T-helper 1 cell treated with Interleukin-12 subunit alpha and Interleukin-12 subunit beta and Interleukin-4 antibody, amounts not matched to agents 30 μg/mL and 1 μg/mL, for 36 hours (primary cell): ENCODE measurements around the gene ZNF486.
"Not testable (repeated sequence)": the region's sequence is repeated elsewhere in the genome, so short reads cannot be mapped to it uniquely, and the experiment has no call there.

Experiments used
- H3K27ac Mint-ChIP-seq: one replicate; pipeline ENCODE4 v1.8.0; 2021; ENCODE audit warnings: mild to moderate bottlenecking, mixed read lengths
- H3K27me3 Mint-ChIP-seq: one replicate; pipeline ENCODE4 v1.8.0; 2021; ENCODE audit warnings: low read depth, mixed read lengths
- H3K36me3 Mint-ChIP-seq: one replicate; pipeline ENCODE4 v1.8.0; 2021; ENCODE audit warnings: low read depth, mixed read lengths
- H3K4me1 Mint-ChIP-seq: one replicate; pipeline ENCODE4 v1.8.0; 2021; ENCODE audit warnings: low read depth, mixed read lengths
- H3K4me3 Mint-ChIP-seq: one replicate; pipeline ENCODE4 v1.8.0; 2021; ENCODE audit warnings: mild to moderate bottlenecking, moderate library complexity, mixed read lengths
- H3K9me3 Mint-ChIP-seq: one replicate; pipeline ENCODE4 v1.8.0; 2021; ENCODE audit warnings: mixed read lengths

ZNF486 gene

DNA sequence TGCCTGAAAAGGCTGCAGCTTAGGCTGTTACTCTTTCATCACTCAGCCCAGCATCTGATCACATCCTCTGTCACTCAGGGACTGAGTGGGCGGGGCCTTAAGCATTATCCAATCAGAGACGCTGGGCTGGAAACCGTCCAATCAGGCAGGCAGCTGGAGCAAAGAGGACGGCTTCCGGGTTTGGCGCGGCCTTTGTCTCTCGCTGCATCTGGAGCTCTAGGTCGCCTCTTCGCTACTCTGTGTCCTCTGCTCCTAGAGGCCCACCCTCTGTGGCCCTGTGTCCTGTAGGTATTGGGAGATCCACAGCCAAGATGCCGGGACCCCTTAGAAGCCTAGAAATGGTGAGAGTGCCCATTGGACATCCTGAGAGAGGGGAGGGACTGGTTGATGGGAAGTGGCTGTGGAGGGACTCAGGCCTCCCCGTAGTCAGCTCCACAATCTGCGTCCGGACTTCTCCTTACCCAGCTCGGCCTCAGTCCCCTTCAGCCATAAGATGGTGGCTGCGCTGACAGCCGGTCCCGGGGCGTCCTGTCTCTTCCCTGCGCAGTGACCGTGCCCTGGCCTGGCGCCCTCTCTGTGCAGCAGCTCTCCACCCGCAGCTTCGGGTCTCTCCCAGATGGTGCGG is at the start of gene ZNF486:
Gene ZNF486, plus strand, starts transcription at position 195 of the 625 bp plus-strand sequence. Its CDS starts 117 bp downstream, at position 312.
- H3K27me3 Mint-ChIP-seq, result no peaks in the 10 kb centered on the region
- peak within 1 kb of the TSS; percentile 93 for H3K4me3 Mint-ChIP-seq
- H3K9me3 Mint-ChIP-seq, result peaks cover 48% of the 10 kb centered on the region
- H3K27ac Mint-ChIP-seq, result peak within 1 kb of the TSS; percentile 89
- H3K36me3 Mint-ChIP-seq, result peaks cover 26% of the 10 kb centered on the region
- peaks cover 4% of the 10 kb centered on the region for H3K4me1 Mint-ChIP-seq

- Mint-ChIP-seq H3K9me3 (peaks cover 54% of the 10 kb centered on the region), H3K36me3 (peaks cover 26% of the 10 kb centered on the region)
- H3K27me3 Mint-ChIP-seq, H3K27ac Mint-ChIP-seq, H3K4me1 Mint-ChIP-seq, H3K4me3 Mint-ChIP-seq: not testable (repeated sequence)
These were observed 48.8 kb upstream of the ZNF486 start for GRCh38 chr19:20118064-20118839.

DNA sequence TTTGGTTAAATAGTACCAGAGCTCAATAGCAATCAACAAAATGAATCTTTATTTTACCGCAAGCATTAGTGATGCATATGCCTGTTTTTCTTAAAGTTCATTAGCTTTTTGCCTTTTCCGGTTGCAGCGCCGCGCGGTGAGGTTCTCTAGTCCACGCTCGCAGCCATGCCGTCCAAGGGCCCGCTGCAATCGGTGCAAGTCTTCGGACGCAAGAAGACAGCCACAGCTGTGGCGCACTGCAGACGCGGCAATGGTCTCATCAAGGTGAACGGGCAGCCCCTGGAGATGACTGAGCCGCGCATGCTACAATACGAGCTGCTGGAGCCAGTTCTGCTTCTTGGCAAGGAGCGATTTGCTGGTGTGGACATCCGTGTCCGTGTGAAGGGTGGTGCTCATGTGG is 42.1 kb upstream of the ZNF486 start:
- Mint-ChIP-seq H3K27ac (no peak overlapping the region), H3K4me3 (no peak overlapping the region), H3K27me3 (no peaks in the 10 kb centered on the region), H3K4me1 (no peaks in the 10 kb centered on the region), H3K9me3 (peaks cover 51% of the 10 kb centered on the region), H3K36me3 (peaks cover 14% of the 10 kb centered on the region)

DNA sequence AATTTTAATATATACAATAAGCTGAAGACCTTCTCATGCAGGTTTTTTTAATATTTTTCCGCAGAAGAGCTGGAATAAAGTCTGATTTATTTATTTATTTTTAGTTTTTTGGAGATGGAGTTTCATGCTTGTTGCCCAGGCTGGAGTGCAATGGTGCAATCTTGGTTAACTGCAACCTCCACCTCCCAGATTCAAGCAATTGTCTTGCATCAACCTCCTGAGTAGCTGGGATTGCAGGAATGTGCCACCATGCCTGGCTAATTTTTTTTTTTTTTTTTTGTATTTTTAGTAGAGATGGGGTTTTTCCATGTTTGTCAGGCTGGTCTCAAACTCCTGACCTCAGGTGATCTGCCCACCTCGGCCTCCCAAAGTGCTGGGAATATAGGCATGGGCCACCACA is 34.1 kb upstream of the ZNF486 start:
- not testable (repeated sequence) for H3K27ac Mint-ChIP-seq, H3K4me1 Mint-ChIP-seq, H3K4me3 Mint-ChIP-seq, H3K36me3 Mint-ChIP-seq, H3K27me3 Mint-ChIP-seq
- peaks cover 43% of the 10 kb centered on the region for H3K9me3 Mint-ChIP-seq

GRCh38 chr19:20137714-20138113 is 29.3 kb upstream of the ZNF486 start:
- not testable (repeated sequence) for H3K27ac Mint-ChIP-seq, H3K4me3 Mint-ChIP-seq, H3K4me1 Mint-ChIP-seq, H3K36me3 Mint-ChIP-seq, H3K27me3 Mint-ChIP-seq
- H3K9me3 Mint-ChIP-seq, result peaks cover 57% of the 10 kb centered on the region

DNA sequence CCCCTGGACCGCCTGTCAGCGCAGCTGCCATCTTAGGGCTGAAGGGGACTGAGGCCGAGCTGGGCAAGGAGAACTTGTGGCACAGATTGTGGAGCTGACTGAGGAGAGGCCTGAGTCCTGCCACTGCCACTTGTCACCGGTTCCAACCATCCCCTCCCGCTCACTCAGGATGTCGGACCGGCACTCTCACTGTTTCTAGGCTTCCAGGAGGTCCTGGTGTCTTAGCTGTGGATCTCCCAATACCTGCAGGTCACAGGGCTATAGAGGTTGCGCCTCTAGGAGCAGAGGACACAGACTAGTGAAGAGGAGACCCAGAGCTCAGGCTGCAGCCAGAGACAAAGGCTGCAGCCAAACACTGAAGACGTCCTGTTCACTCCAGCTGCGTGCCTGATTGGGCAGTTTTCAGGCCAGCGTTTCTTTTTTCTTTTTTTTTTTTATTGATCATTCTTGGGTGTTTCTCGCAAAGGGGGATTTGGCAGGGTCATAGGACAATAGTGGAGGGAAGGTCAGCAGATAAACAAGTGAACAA is 15.3 kb upstream of the ZNF486 start:
- H3K27me3 Mint-ChIP-seq, result no peaks in the 10 kb centered on the region
- peaks cover 4% of the 10 kb centered on the region for H3K36me3 Mint-ChIP-seq
- H3K9me3 Mint-ChIP-seq, result peaks cover 44% of the 10 kb centered on the region

GRCh38 chr19:20152506-20152905 is 14.5 kb upstream of the ZNF486 start:
- H3K4me3 Mint-ChIP-seq, H3K36me3 Mint-ChIP-seq, H3K27me3 Mint-ChIP-seq, H3K4me1 Mint-ChIP-seq, H3K27ac Mint-ChIP-seq: not testable (repeated sequence)
- peaks cover 49% of the 10 kb centered on the region for H3K9me3 Mint-ChIP-seq

More for the DNA sequence above, 15.3 kb upstream of the ZNF486 start:
- H3K4me3 Mint-ChIP-seq, result no peak overlapping the region
- no peak overlapping the region for H3K27ac Mint-ChIP-seq
- H3K4me1 Mint-ChIP-seq, result no peaks in the 10 kb centered on the region

DNA sequence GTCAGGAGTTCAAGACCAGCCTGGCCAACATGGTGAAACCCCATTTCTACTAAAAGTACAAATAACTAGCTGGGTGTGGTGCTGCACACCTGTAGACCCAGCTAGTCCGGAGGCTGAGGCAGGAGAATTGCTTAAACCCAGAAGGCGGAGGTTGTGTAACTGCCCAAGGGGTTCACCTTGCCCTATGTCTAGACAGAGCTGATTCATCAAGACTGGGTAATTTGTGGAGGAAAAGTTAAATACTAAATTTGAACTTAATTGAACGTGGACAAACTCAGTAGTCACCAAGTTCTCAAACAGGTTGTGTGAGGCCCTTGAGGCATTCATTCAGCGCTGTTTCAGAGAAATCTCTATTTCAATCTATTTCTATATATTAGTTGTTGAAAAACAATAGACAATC is 13.7 kb upstream of the ZNF486 start:
- H3K4me3 Mint-ChIP-seq, result no peak overlapping the region
- H3K27ac Mint-ChIP-seq, result no peak overlapping the region
- H3K27me3 Mint-ChIP-seq, result no peaks in the 10 kb centered on the region
- H3K9me3 Mint-ChIP-seq, result peaks cover 48% of the 10 kb centered on the region
- H3K36me3 Mint-ChIP-seq, result peaks cover 6% of the 10 kb centered on the region
- no peaks in the 10 kb centered on the region for H3K4me1 Mint-ChIP-seq

- Mint-ChIP-seq H3K27ac (no peak overlapping the region), H3K4me1 (no peaks in the 10 kb centered on the region), H3K36me3 (peaks cover 6% of the 10 kb centered on the region), H3K27me3 (no peaks in the 10 kb centered on the region), H3K9me3 (peaks cover 61% of the 10 kb centered on the region), H3K4me3 (no peak overlapping the region)
These were observed 12.4 kb upstream of the ZNF486 start for GRCh38 chr19:20154636-20155035.

- Mint-ChIP-seq H3K36me3 (peaks cover 1% of the 10 kb centered on the region), H3K9me3 (peaks cover 65% of the 10 kb centered on the region), H3K4me1 (peaks cover 4% of the 10 kb centered on the region), H3K27ac (no peak overlapping the region), H3K27me3 (no peaks in the 10 kb centered on the region), H3K4me3 (no peak overlapping the region)
These were observed 4.2 kb upstream of the ZNF486 start for GRCh38 chr19:20162821-20163220.

DNA sequence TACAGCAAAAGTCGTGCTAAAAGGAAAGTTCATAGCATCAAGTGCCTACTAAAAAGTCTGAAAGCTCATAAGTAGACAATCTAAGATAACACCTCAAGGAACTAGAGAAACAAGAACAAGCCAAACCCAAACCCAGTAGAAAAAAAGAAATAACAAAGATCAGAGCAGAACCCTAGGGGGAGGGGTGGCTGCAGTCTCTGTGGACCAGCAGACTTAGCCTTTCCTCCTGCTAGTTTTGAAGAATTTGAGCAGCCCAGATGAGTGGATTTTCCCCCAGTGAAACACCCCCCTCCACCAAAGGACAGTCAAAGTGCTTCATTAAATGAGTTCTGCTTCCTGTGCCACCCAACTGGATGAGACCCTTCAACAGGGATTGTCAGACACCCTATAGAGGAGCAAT is 2.6 kb upstream of the ZNF486 start:
- Mint-ChIP-seq H3K27ac (no peak overlapping the region), H3K27me3 (no peaks in the 10 kb centered on the region), H3K4me3 (no peak overlapping the region), H3K4me1 (peaks cover 4% of the 10 kb centered on the region), H3K36me3 (peaks cover 6% of the 10 kb centered on the region), H3K9me3 (peaks cover 54% of the 10 kb centered on the region)

DNA sequence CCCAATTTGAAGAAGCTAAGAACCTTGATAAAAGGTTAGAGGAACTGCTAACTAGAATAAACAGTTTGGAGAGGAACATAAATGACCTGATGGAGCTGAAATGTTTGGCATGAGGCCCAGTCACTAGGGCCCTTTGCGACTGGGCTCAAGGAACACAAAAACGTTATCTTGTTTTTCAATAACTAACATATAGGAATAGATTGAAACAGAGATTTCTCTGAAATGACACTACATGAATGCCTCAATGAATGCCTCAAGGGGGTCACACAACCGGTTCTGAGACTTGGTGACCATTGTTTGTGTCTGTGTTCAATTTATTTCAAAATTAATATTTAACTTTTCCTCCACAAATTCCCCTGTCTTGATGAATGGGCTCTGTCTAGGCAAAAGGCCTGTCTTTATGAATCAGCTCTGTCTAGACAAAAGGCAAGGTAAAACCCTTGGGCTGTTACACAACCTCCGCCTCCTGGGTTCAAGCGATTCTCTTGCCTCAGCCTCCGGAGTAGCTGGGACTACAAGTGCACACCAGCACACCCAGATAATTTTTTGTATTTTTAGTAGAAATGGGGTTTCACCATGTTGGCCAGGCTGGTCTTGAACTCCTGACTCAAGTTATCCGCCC is 932 bp upstream of the ZNF486 start:
- H3K27ac Mint-ChIP-seq, result no peak overlapping the region
- no peaks in the 10 kb centered on the region for H3K27me3 Mint-ChIP-seq
- H3K4me3 Mint-ChIP-seq, result no peak overlapping the region
- peaks cover 4% of the 10 kb centered on the region for H3K4me1 Mint-ChIP-seq
- peaks cover 16% of the 10 kb centered on the region for H3K36me3 Mint-ChIP-seq
- H3K9me3 Mint-ChIP-seq, result peaks cover 46% of the 10 kb centered on the region

- Mint-ChIP-seq H3K9me3 (peaks cover 43% of the 10 kb centered on the region), H3K4me3 (peak overlapping the region; percentile 93), H3K36me3 (peaks cover 30% of the 10 kb centered on the region), H3K4me1 (peaks cover 4% of the 10 kb centered on the region), H3K27ac (peak overlapping the region; percentile 89), H3K27me3 (no peaks in the 10 kb centered on the region)
These were observed 673 bp downstream of the ZNF486 start for GRCh38 chr19:20167651-20168122.

DNA sequence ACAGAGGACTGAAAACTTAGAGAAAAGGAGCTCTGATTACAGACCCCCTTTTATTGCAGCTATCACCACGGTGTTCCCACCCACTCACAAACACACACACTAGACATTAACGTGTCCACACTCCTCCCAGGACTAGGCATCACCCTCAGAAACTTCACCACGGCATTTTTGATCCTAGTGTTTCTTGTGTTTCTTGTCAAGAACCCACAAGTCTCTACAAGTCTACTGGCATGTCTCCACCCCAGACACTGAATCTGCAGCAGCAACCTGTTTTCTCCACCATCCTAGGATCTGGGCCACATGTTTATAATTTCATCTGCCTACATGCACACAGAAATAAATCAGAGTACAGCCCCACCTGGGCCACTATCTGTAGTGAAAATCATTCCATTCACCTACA is 4.3 kb downstream of the ZNF486 start:
- no peaks in the 10 kb centered on the region for H3K27me3 Mint-ChIP-seq
- peaks cover 40% of the 10 kb centered on the region for H3K36me3 Mint-ChIP-seq
- H3K4me3 Mint-ChIP-seq, result no peak overlapping the region
- H3K27ac Mint-ChIP-seq, result no peak overlapping the region
- H3K9me3 Mint-ChIP-seq, result peaks cover 41% of the 10 kb centered on the region
- H3K4me1 Mint-ChIP-seq, result peaks cover 4% of the 10 kb centered on the region

DNA sequence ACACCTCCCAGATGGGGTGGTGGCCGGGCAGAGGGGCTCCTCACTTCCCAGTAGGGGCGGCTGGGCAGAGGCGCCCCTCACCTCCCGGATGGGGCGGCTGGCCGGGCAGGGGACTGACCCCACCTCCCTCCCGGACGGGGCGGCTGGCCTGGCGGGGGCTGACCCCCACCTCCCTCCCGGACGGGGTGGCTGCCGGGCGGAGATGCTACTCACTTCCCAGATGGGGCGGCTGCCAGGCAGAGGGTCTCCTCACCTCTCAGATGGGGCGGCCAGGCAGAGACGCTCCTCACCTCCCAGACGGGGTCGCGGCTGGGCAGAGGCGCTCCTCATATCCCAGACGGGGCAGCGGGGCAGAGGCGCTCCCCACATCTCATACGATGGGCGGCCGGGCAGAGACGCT is 8.8 kb downstream of the ZNF486 start:
- H3K4me3 Mint-ChIP-seq, H3K4me1 Mint-ChIP-seq, H3K27me3 Mint-ChIP-seq, H3K27ac Mint-ChIP-seq: not testable (repeated sequence)
- H3K36me3 Mint-ChIP-seq, result peaks cover 38% of the 10 kb centered on the region
- peaks cover 51% of the 10 kb centered on the region for H3K9me3 Mint-ChIP-seq
